HL-60 (cell line): Measurements from ENCODE around the gene ZDHHC20.

ENCODE experiments used
- DNase-seq, 2 experiments: peaks; one replicate each; pipeline ENCODE4 v3.0.0-alpha.2; 2010 to 2020; ENCODE audit warnings: low read depth in 1 of 2, low spot score in 1 of 2
- H3K27ac ChIP-seq: fragments of 250-450 bp; sonication (Bioruptor Pico); replicated peaks from 2 replicates; pipeline ENCODE4 v1.5.1; 2020; ENCODE audit warnings: mild to moderate bottlenecking, moderate library complexity
- H3K27me3 ChIP-seq: fragments of 250-450 bp; sonication (Bioruptor Pico); 2 replicates; pipeline ENCODE4 v1.5.1; 2021; ENCODE audit warnings: mild to moderate bottlenecking, moderate library complexity; ENCODE audit not compliant: insufficient read depth, poor library complexity, severe bottlenecking
- H3K4me3 ChIP-seq: replicated peaks from 2 replicates; pipeline ENCODE4 v1.5.1; 2011; ENCODE audit warnings: mild to moderate bottlenecking, control low read depth, low read length; ENCODE audit not compliant: insufficient read depth
- CTCF ChIP-seq: IDR thresholded peaks from one replicate; pipeline ENCODE4 v1.5.1; 2011; ENCODE audit warnings: low read length, control low read depth, inconsistent platforms; ENCODE audit not compliant: insufficient read depth
- GABPA ChIP-seq: IDR thresholded peaks from 2 replicates; pipeline ENCODE4 v1.6.1; 2012; ENCODE audit warnings: low read depth
- POLR2AphosphoS5 ChIP-seq: IDR thresholded peaks from 2 replicates; pipeline ENCODE4 v1.6.1; 2012; ENCODE audit warnings: low read depth
- SPI1 ChIP-seq: IDR thresholded peaks from 2 replicates; pipeline ENCODE4 v1.6.1; 2012; ENCODE audit warnings: low read depth, mild to moderate bottlenecking, borderline replicate concordance
- TF ChIP-seq, protein P1 (sequence below): IDR thresholded peaks from 2 replicates; pipeline ENCODE4 v1.6.1; 2012; ENCODE audit warnings: low read depth; ENCODE audit not compliant: insufficient replicate concordance

ZDHHC20 gene

GRCh38 chr13:21338156-21338555 is 120.9 kb downstream of the ZDHHC20 start:
- H3K4me3 ChIP-seq = no peak overlapping the region
- TF ChIP-seq POLR2AphosphoS5 (no peak), GABPA (no peak), SPI1 (no peak), CTCF (no peak)
- TF ChIP-seq, protein P1, sequence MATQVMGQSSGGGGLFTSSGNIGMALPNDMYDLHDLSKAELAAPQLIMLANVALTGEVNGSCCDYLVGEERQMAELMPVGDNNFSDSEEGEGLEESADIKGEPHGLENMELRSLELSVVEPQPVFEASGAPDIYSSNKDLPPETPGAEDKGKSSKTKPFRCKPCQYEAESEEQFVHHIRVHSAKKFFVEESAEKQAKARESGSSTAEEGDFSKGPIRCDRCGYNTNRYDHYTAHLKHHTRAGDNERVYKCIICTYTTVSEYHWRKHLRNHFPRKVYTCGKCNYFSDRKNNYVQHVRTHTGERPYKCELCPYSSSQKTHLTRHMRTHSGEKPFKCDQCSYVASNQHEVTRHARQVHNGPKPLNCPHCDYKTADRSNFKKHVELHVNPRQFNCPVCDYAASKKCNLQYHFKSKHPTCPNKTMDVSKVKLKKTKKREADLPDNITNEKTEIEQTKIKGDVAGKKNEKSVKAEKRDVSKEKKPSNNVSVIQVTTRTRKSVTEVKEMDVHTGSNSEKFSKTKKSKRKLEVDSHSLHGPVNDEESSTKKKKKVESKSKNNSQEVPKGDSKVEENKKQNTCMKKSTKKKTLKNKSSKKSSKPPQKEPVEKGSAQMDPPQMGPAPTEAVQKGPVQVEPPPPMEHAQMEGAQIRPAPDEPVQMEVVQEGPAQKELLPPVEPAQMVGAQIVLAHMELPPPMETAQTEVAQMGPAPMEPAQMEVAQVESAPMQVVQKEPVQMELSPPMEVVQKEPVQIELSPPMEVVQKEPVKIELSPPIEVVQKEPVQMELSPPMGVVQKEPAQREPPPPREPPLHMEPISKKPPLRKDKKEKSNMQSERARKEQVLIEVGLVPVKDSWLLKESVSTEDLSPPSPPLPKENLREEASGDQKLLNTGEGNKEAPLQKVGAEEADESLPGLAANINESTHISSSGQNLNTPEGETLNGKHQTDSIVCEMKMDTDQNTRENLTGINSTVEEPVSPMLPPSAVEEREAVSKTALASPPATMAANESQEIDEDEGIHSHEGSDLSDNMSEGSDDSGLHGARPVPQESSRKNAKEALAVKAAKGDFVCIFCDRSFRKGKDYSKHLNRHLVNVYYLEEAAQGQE = no peak
- H3K27me3 ChIP-seq = no peaks in the 10 kb centered on the region
- DNase-seq = no peak
- H3K27ac ChIP-seq = no peak overlapping the region

GRCh38 chr13:21336609-21337349 is 122.3 kb downstream of the ZDHHC20 start:
- no peak overlapping the region for H3K27ac ChIP-seq
- no peak overlapping the region for H3K4me3 ChIP-seq
- H3K27me3 ChIP-seq = no peaks in the 10 kb centered on the region
- DNase-seq = no peak
- TF ChIP-seq, protein P1 = no peak
- TF ChIP-seq CTCF (no peak), SPI1 (no peak), GABPA (no peak), POLR2AphosphoS5 (no peak)

- Histone ChIP-seq H3K27ac (no peak overlapping the region), H3K27me3 (no peaks in the 10 kb centered on the region), H3K4me3 (no peak overlapping the region)
- no peak for DNase-seq
- TF ChIP-seq POLR2AphosphoS5 = no peak
- no peak for TF ChIP-seq CTCF
- TF ChIP-seq SPI1 = no peak
- TF ChIP-seq, protein P1 = no peak
- no peak for TF ChIP-seq GABPA
Observed at GRCh38 chr13:21333186-21333585, 125.9 kb downstream of the ZDHHC20 start.
